HCT116 (cell line): Measurements from ENCODE around the gene RGS12. TPM values are rescaled to one million over a fixed set of nuclear protein-coding genes. Genes with fewer than 3 reads are reported as not detected.

Experiments
- ATAC-seq: fragments of 200-7000 bp; cut with Tn5 transposase; 2 replicates; pipeline ENCODE4 v1.9.1; 2020; ENCODE audit warnings: mild to moderate bottlenecking, moderate library complexity
- BruUV-seq: library from RNA; stranded (reverse); fragments of 400-500 nt; replicated peaks from 2 replicates; lab custom pipeline; 2021; lab: Mats Ljungman, UMichigan
- CTCF ChIA-PET: fragments of 300-600 bp; sonication (Branson Sonifier 250); formaldehyde crosslinking; loops from one replicate; lab custom pipeline; 2021; ENCODE audit warnings: antibody characterized with exemption; lab: Charles Lee
- POLR2A ChIA-PET: fragments of 300-600, 350-600 bp; sonication (Branson Sonifier 250); formaldehyde crosslinking; loops from one replicate; lab custom pipeline; 2021; ENCODE audit warnings: antibody characterized with exemption; lab: Charles Lee
- RAD21 ChIA-PET, 2 experiments: fragments of 300-600 bp; sonication (Branson Sonifier 250); formaldehyde crosslinking; loops; one replicate each; lab custom pipeline; 2023; ENCODE audit warnings: low total read pairs in 2 of 2; ENCODE audit not compliant: uncharacterized antibody in 2 of 2, unreplicated experiment in 2 of 2, low non-redundant PET in 1 of 2; lab: Charles Lee
- DNase-seq: peaks from one replicate; pipeline ENCODE4 v3.0.0-alpha.2; 2010; ENCODE audit warnings: low read depth, low spot score
- H2AFZ ChIP-seq: fragments of 200-600 bp; shearing (Covaris generic), sonication (generic); 2 replicates; pipeline ENCODE4 v1.6.1; 2017; ENCODE audit warnings: low read depth, mixed run types, mixed read lengths, antibody characterized with exemption, low read length; ENCODE audit not compliant: poor library complexity, severe bottlenecking
- H3K27ac ChIP-seq: 2 replicates; pipeline ENCODE4 v1.5.1; 2012; ENCODE audit warnings: low read depth, low read length
- H3K27me3 ChIP-seq: fragments of 200-600 bp; sonication (generic); 2 replicates; pipeline ENCODE4 v1.6.1; 2016; ENCODE audit warnings: mixed run types, low read length, mixed read lengths; ENCODE audit not compliant: insufficient read depth
- H3K36me3 ChIP-seq, 2 experiments: fragments of 200-500 bp in 1 of 2; fragments of 200-600 bp in 1 of 2; sonication (Bioruptor generic) in 1 of 2; sonication (generic) in 1 of 2; 2 replicates each; pipeline versions ENCODE4 v1.5.1 to v1.6.1; 2014 to 2016; ENCODE audit warnings: low read length in 2 of 2, inconsistent platforms in 1 of 2, mixed read lengths in 1 of 2, mixed run types in 1 of 2; ENCODE audit not compliant: insufficient read depth in 2 of 2, control insufficient read depth in 1 of 2
- H3K4me1 ChIP-seq, 2 experiments: fragments of 200-600 bp in 1 of 2; sonication (generic) in 1 of 2; 2 replicates each; pipeline versions ENCODE4 v1.5.1 to v1.6.1; 2012 to 2017; ENCODE audit warnings: low read length in 2 of 2, inconsistent platforms in 1 of 2, mild to moderate bottlenecking in 1 of 2, mixed read lengths in 1 of 2, mixed run types in 1 of 2, moderate library complexity in 1 of 2; ENCODE audit not compliant: insufficient read depth in 2 of 2, control insufficient read depth in 1 of 2
- H3K4me2 ChIP-seq: fragments of 200-600 bp; sonication (generic); 2 replicates; pipeline ENCODE4 v1.6.1; 2017; ENCODE audit warnings: mixed run types, low read length, mixed read lengths
- H3K4me3 ChIP-seq, 2 experiments: fragments of 200-600 bp in 1 of 2; sonication (generic) in 1 of 2; replicated peaks in 1 of 2; 2 replicates each; pipeline ENCODE4 v1.5.1; 2011 to 2016; ENCODE audit warnings: low read length in 2 of 2, control low read depth in 1 of 2, low read depth in 1 of 2, mild to moderate bottlenecking in 1 of 2, mixed read lengths in 1 of 2, mixed run types in 1 of 2
- H3K79me2 ChIP-seq: fragments of 200-600 bp; sonication (generic); 2 replicates; pipeline ENCODE4 v1.6.1; 2017; ENCODE audit warnings: mild to moderate bottlenecking, mixed run types, low read length, moderate library complexity, mixed read lengths; ENCODE audit not compliant: insufficient read depth
- H3K9ac ChIP-seq: fragments of 200-600 bp; sonication (generic); 2 replicates; pipeline ENCODE4 v1.6.1; 2016; ENCODE audit warnings: low read length, mixed read lengths
- H3K9me2 ChIP-seq: fragments of 200-600 bp; sonication (generic), shearing (Covaris generic); 2 replicates; pipeline ENCODE4 v1.6.1; 2017; ENCODE audit warnings: mixed run types, mild to moderate bottlenecking, moderate library complexity; ENCODE audit not compliant: insufficient read depth
- H3K9me3 ChIP-seq, 2 experiments: fragments of 200-500 bp in 1 of 2; fragments of 200-600 bp in 1 of 2; sonication (Bioruptor generic) in 1 of 2; sonication (generic) in 1 of 2; 2 replicates each; pipeline ENCODE4 v1.6.1; 2014 to 2017; ENCODE audit warnings: low read length in 2 of 2, mixed read lengths in 2 of 2, inconsistent platforms in 1 of 2, low read depth in 1 of 2, mild to moderate bottlenecking in 1 of 2, mixed run types in 1 of 2, moderate library complexity in 1 of 2; ENCODE audit not compliant: control insufficient read depth in 1 of 2, insufficient read depth in 1 of 2
- H4K20me1 ChIP-seq: fragments of 200-600 bp; sonication (generic), shearing (Covaris generic); 2 replicates; pipeline ENCODE4 v1.6.1; 2017; ENCODE audit warnings: mixed run types, mild to moderate bottlenecking, moderate library complexity; ENCODE audit not compliant: insufficient read depth
- ATF3 ChIP-seq: IDR thresholded peaks from 2 replicates; pipeline ENCODE4 v1.6.1; 2012
- EGR1 ChIP-seq: IDR thresholded peaks from 2 replicates; pipeline ENCODE4 v1.6.1; 2012; ENCODE audit warnings: low read depth
- ELF1 ChIP-seq: IDR thresholded peaks from 2 replicates; pipeline ENCODE4 v1.6.1; 2012; ENCODE audit warnings: low read depth, borderline replicate concordance
- POLR2A ChIP-seq: IDR thresholded peaks from 2 replicates; pipeline ENCODE4 v1.7.0; 2011; ENCODE audit warnings: borderline replicate concordance; ENCODE audit not compliant: insufficient read depth, insufficient read length; ENCODE audit errors: extremely low read depth
- REST ChIP-seq: IDR thresholded peaks from 2 replicates; pipeline ENCODE4 v1.6.1; 2012; ENCODE audit warnings: low read depth
- YY1 ChIP-seq: IDR thresholded peaks from 2 replicates; pipeline ENCODE4 v1.6.1; 2011; ENCODE audit warnings: low read length, low read depth, moderate library complexity, mild to moderate bottlenecking; ENCODE audit not compliant: insufficient replicate concordance; ENCODE audit errors: extremely low read depth
- ZFX ChIP-seq: fragments of 450-650 bp; IDR thresholded peaks from 2 replicates; pipeline ENCODE4 v1.6.1; 2017
- intact Hi-C: fragments of 100-400 bp; cut with micrococcal nuclease; formaldehyde crosslinking; loops from 2 replicates; pipeline ENCODE4 v1.10.0; 2022
- total RNA-seq: library from RNA; stranded (reverse); gene quantifications from one replicate; pipeline ENCODE4 v1.2.1, GENCODE V29; 2021; ENCODE audit not compliant: unreplicated experiment

RGS12 gene
- total RNA-seq, 1 experiment from 2014 or later = 22.2 TPM

GRCh38 chr4:3269991-3270611, 22.7 kb upstream of the RGS12 start:
- no peaks in the 10 kb centered on the region for H3K36me3 ChIP-seq
- H4K20me1 ChIP-seq = no peaks in the 10 kb centered on the region
- H3K9me3 ChIP-seq = no peaks in the 10 kb centered on the region
- no peak overlapping the region for H3K9ac ChIP-seq
- ChIA-PET CTCF (no interaction called here), RAD21 (no interaction called here), POLR2A (no interaction called here)
- BruUV-seq = no TSS peak
- intact Hi-C loops = no loop called here
- no peak overlapping the region for H3K4me2 ChIP-seq
- 0 out of 2 replicates have a peak, but pooled peaks cover 4% of the 10 kb centered on the region for H3K27me3 ChIP-seq
- no peak overlapping the region for H2AFZ ChIP-seq
- TF ChIP-seq REST (no peak), YY1 (no peak), POLR2A (no peak), ZFX (no peak), ELF1 (no peak)
- DNase-seq = no peak
- ATAC-seq = no peak
- H3K4me1 ChIP-seq = no peaks in the 10 kb centered on the region
- no peak overlapping the region for H3K4me3 ChIP-seq
- H3K79me2 ChIP-seq = no peaks in the 10 kb centered on the region
- no peaks in the 10 kb centered on the region for H3K9me2 ChIP-seq
- no peak overlapping the region for H3K27ac ChIP-seq

GRCh38 chr4:3271131-3271530, 21.7 kb upstream of the RGS12 start:
- H3K9me2 ChIP-seq = no peaks in the 10 kb centered on the region
- no peak overlapping the region for H3K4me2 ChIP-seq
- H3K27ac ChIP-seq = no peak overlapping the region
- H3K9ac ChIP-seq = no peak overlapping the region
- RAD21 ChIA-PET = no interaction called here
- DNase-seq = no peak
- H3K27me3 ChIP-seq = 0 out of 2 replicates have a peak, but pooled peaks cover 4% of the 10 kb centered on the region
- ATAC-seq = no peak
- H3K36me3 ChIP-seq = no peaks in the 10 kb centered on the region
- no TSS peak for BruUV-seq
- TF ChIP-seq EGR1 (no peak), ATF3 (no peak)
- H3K79me2 ChIP-seq = no peaks in the 10 kb centered on the region
- POLR2A ChIA-PET = no interaction called here
- no peaks in the 10 kb centered on the region for H3K4me1 ChIP-seq
- no peaks in the 10 kb centered on the region for H3K9me3 ChIP-seq
- H2AFZ ChIP-seq = no peak overlapping the region
- CTCF ChIA-PET = no interaction called here
- no peak overlapping the region for H3K4me3 ChIP-seq
- intact Hi-C loops = no loop called here
- no peaks in the 10 kb centered on the region for H4K20me1 ChIP-seq
